LoVo (cell line): ENCODE data around the gene RNF213.
"Not testable (repeated sequence)": the region's sequence is repeated elsewhere in the genome, so short reads cannot be mapped to it uniquely, and the experiment has no call there.

Experiments
- DNase-seq: peaks from one replicate; pipeline ENCODE4 v3.0.0-alpha.2; 2016; ENCODE audit warnings: low spot score

The RNF213 gene

DNA sequence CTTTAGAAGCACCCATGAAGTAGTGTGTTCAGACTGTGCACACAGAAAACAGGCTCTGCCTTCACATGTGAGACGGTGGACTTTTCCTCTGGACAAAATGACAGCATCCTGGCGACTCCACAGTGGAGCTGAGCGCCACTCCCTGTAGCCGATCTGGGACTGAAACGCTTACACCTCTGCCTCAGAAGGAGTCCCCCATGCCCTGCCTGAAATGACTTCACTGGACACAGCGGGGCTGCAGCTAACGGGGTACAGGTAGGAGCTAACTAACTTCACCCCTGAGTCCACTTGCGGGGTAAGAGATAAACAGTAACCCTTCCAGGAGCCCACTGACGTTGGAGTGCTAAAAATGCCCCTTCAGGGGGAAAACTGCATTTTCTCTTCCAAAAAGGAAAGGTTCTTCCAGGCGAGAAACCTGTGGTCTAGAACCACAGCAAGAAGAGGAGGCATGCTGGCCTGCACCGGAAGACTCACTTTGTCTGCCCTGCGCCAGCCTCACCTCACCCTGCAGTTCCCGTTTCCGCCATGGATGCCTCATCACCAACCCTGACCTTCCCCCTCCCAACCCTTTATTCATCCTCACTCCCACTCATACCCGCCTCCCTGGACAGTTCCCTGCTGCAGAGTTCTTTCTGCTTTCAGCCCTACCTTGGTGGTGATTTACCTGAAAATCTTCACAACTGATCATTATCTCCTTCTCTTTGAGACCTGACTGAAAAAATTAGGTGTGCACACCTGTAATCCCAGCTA, 134.9 kb downstream of the RNF213 start:
- DNase-seq = no peak

GRCh38 chr17:80396157-80397033, 135.7 kb downstream of the RNF213 start:
- no peak for DNase-seq

DNA sequence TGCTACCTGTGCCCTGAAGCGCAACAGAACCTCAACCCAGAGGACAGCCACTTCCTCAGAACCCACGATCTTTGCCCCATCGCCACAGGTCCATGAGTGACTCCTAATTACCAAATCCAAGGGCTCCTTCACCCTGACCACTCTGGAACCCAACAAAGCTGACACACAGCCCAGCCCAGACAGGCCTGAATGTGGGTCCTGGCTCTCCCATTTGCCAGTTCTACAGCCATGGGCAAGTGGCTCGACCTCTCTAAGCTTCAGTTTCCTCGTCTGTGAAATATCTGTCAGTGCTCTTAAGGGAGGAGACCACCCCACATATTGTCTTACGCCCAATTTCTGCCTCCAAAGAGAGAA, 136.4 kb downstream of the RNF213 start:
- no peak for DNase-seq

DNA sequence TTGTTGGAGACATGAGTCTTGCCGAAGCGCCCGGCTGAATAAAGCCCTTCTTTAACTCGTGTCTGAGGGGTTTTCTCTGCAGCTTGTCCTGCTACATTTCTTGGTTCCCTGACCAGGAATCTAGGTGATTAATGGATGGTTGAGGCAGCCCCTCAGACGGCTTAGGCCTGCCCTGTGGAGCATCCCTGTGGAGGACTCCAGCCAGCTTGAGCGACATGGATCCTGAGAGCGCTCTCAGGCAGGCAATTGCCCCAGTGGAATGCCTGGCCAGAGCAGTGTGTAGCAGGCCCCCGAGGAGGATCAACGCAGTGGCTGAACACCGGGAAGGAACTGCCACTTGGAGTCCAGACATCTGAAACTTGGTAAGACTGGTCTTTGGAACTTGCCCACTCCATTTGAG, 137.0 kb downstream of the RNF213 start:
- DNase-seq = no peak

DNA sequence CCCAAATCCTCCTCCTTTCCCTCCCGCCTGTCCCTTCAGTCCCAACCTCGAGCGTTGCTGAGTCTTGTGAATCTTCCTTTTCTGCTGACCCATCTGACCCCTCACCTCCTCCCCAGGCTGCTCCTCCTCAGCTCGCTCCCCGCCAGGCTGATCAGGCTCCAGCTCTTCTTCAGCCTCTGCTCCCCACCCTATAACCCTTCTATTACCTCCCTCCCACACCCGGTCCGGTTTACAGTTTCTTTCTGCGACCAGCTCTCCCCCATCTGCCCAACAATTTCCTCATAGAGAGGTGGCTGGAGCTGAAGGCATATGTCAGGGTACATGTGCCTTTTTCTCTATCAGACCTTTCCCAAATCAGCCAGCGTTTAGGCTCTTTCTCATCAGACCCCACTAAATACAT, 140.4 kb downstream of the RNF213 start:
- DNase-seq = not testable (repeated sequence)

- DNase-seq = not testable (repeated sequence)
Observed at GRCh38 chr17:80402102-80402501, 141.4 kb downstream of the RNF213 start.

GRCh38 chr17:80402959-80403358, 142.3 kb downstream of the RNF213 start:
- no peak for DNase-seq

GRCh38 chr17:80406146-80406545, 145.5 kb downstream of the RNF213 start:
- DNase-seq = no peak

DNA sequence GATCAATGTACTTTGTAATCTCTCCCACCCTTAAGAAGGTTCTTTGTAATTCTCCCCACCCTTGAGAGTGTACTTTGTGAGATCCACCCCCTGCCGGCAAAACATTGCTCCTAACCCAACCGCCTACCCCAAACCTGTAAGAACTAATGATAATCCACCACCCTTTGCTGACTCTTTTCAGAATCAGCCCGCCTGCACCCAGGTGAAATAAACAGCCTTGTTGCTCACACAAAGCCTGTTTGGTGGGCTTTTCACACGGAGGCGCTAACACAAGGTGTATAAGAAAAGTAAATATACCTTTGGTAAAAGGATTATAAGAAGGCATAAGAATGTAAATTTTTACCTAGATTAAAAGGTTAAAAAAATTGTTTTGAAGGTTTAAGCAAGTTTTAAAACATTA, 147.3 kb downstream of the RNF213 start:
- DNase-seq = not testable (repeated sequence)

- DNase-seq = no peak
Observed at GRCh38 chr17:80408872-80409271, 148.2 kb downstream of the RNF213 start.

GRCh38 chr17:80409626-80410025, 149.0 kb downstream of the RNF213 start:
- DNase-seq = no peak

DNA sequence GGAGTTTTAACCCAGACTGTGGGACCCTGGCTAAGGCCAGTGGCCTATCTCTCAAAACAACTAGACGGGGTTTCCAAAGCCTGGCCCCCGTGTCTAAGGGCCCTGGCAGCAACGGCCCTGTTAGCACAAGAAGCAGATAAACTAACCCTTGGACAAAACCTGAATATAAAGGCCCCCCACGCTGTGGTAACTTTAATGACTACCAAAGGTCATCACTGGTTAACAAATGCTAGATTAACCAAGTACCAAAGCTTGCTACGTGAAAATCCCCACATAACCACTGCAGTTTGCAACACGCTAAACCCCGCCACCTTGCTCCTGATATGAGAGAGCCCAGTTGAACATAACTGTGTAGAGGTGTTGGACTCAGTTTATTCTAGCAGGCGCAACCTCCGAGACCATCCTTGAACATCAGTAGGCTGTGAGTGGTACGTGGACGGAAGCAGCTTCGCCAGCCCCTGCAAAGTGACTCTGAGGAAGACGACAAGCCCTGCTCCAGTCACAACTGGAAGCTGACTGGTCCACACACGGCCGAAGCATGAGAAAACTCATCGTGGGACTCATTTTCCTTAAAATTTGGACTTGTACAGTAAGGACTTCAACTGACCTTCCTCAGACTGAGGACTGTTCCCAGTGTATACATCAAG, 149.9 kb downstream of the RNF213 start:
- DNase-seq = not testable (repeated sequence)

- DNase-seq = no peak
Observed at GRCh38 chr17:80413771-80414507, 153.3 kb downstream of the RNF213 start.

GRCh38 chr17:80414508-80414802, 153.8 kb downstream of the RNF213 start:
- DNase-seq = no peak

GRCh38 chr17:80414803-80415625, 154.4 kb downstream of the RNF213 start, which contains the start of gene ENDOV:
ENDOV (plus strand) TSS chr17:80415167; CDS start chr17:80415195, 28 bp downstream.
- DNase-seq = peak; percentile 93

- DNase-seq = no peak
Observed at GRCh38 chr17:80415626-80416137, 155.0 kb downstream of the RNF213 start.

DNA sequence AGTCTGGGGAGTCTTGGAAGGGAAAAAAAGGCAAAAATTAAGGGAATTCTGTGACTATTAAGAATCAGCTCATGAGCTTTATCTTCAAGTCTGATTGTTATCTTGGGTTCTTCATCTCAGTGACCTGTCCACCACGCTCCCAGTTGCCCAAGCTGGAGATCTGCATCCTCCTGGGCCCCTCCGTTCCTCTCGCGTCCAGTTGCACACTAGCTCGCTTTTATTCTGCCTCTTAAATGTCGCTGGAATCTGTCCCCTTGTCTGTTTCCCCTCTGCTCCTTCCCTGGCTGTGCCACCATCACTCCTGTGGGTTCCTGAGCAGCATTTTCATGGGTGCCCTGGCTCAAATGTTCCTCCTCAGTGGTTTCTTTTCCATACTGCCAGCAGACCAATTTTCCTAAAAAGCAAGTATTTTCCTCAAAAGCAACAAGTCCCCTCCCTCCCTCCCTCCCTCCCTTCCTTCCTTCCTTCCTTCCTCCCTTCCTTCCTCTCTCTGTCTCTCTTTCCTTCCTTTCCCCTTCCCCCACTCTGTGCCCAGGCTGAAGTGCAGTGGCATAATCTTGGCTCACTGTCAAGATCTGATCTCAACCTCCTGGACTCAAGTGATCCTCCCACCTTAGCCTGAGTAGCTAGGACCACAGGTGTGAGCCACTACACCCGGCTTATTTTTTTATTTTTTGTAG, 155.7 kb downstream of the RNF213 start:
- no peak for DNase-seq

- DNase-seq = no peak
Observed at GRCh38 chr17:80416940-80417293, 156.3 kb downstream of the RNF213 start.

DNA sequence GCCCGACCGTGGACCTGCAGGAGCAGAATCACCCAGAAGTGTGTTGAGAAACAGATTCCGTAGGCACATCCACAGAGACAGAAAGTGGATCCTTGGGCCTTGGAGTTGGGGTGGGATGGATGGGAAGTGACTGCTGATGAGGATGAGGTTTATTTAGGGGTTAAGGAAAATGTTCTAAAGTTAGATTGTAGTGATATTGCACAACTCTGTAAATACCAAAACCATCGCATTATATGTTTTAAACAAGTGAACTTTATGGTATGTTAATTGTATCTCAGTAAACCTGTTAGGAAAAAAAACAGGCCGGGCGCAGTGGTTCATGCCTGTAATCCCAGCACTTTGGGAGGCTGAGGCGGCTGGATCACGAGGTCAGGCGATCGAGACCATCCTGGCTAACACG, 157.9 kb downstream of the RNF213 start:
- no peak for DNase-seq

GRCh38 chr17:80419255-80419654, 158.6 kb downstream of the RNF213 start:
- DNase-seq = no peak
